Mesenteric fat pad (tissue), 1 donor: ENCODE measurements around the gene SYCP3. TPM values are rescaled to one million over a fixed set of nuclear protein-coding genes. Genes with fewer than 3 reads are reported as not detected.
"Not testable (repeated sequence)": the region's sequence is repeated elsewhere in the genome, so short reads cannot be mapped to it uniquely, and the experiment has no call there.

Source experiments
- DNase-seq: peaks from one replicate; pipeline ENCODE4 v3.0.0-alpha.2; 2020; ENCODE audit warnings: low spot score
- total RNA-seq: library from RNA; stranded (reverse); fragmentation: NEBNext Ultra II Directional; extraction: Animal tissue kit (Norgen Biotek cat#: 25700); gene quantifications from one replicate; pipeline ENCODE4 v1.2.1, GENCODE V29; 2021
- donor health status: DM: yes; HTN: yes; CAD: no.

The SYCP3 gene
- total RNA-seq, 1 donor from 2014 or later: not detected

DNA sequence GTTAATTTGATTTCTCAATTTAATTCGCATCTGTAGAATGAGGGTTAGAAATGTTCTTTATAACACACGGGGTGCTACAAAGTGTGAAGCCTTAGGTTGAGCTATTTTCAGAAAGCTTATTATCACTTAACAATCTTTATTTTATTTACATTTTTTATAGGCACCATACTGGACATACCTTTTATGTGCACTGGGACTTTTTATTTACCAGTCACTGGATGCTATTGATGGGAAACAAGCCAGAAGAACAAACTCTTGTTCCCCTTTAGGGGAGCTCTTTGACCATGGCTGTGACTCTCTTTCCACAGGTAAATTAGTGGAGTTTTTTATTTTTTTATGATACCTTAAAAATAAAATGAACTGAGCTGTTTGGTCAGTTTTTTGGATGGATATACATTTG lies 25.3 kb downstream of the SYCP3 start:
- DNase-seq: no peak

DNA sequence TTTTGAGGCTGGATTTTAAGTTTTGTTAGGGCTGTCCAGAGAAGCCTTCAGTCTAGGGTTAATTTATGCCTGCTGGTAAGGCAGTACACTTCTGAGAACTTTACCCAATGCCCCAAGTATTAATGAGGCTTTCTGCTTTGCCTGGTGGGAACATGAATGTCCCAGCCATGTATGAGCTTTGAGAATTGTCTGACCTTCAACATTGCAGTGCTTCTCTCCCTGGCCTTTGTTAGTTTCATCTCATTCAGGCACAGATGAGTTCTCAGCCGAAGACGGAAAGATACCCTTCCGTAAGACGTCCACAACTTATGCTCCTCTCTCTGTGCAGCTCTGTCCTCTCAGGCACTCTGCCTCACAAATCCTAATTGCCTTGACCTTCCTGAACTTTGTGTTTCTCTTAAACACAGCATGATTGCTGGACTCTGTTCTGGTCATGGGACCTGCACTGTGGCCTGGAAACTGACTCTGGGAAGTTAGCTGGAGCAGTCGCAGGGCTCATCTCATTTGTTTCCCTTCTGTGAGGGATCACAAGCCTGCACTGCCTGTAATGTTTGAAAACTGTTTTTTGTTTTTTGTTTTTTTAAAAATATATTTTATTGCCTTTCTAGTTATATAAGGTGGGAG lies 26.1 kb downstream of the SYCP3 start:
- DNase-seq: no peak

DNA sequence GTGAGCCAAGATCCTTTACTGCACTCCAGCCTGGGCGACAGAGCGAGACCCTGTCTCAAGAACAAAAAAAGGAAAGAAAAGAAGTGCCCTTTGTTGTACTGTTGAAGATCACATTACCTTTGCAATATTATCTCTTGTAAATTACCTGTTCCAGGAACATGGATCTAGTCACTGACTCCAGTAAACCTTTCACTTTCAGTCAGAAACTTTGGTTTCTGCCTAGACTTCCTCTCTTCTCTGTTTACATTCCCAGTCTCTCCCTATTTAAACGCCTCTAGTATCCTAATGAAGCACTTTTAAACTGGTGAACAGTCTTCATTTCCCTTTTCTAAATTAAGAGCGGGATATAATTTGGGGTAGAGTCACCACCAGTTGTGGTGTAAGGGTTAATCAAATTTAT lies 29.0 kb downstream of the SYCP3 start:
- no peak for DNase-seq

DNA sequence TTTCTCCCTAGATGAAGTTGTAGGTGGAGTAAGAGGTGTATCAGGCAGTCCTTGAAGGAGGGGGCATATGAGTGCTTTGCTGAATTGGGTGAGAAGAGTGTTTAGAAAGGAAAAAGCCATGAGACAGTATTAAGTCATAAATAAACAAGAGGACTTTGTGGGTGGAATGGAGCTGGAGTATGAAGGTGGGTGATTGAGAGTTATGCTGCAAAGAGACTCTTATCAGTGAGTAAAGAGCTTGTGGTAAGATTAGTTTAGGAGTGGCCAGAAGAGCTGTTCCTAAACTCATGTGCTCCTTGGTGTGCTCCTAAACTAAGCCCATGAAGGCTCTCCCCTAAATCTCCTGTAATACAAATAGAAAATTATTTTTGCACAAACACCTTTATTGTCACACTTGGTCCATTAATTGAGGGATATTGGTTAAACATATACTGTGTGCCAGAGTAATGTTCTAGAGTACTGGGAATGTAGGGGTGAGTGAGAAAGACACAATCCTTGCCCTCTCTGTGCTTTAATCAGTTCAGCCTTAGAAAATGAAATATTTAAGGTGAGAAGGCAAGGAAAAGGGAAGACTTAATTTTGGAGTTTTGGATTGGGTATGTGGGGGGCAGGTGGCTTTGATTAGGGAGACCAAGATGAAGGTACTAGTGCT lies 32.0 kb downstream of the SYCP3 start:
- DNase-seq: no peak

DNA sequence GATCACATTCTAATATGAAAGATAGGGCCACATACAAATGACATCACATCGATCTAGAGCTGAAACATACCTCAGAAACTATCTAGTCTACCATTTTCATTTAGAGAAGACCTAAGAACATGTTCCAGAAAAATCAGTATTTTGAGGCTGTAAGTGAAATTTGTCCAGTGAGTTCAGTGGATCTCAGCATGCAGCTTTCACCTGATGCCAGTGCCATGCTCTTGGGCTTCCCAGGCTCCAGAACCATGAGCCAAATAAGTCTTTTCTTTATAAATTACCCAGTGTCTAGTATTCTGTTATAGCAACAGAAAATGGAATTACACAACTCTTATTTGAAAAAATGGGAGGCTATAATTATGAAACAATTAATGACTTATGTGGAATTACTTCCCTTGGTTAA lies 32.9 kb downstream of the SYCP3 start:
- DNase-seq: no peak

DNA sequence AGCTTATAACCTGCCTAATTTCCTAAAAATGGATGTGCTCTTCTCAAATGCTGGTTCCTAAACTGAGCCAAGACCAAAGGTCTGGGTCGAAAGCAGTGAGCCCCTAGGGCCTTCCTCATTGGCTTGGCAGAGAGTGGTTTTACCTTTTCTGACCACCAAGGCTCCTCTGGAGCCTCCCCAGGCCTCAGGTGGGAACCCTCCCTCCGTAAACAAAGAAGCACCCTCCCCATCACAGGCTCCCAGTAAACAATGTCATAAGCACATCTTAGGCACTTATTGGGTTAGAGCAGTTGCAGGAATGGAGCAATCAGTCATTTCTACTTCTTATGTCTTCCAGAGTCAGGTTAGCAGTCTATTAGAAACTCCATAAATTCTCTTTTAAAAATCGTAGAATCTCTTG lies 35.8 kb downstream of the SYCP3 start:
- no peak for DNase-seq

DNA sequence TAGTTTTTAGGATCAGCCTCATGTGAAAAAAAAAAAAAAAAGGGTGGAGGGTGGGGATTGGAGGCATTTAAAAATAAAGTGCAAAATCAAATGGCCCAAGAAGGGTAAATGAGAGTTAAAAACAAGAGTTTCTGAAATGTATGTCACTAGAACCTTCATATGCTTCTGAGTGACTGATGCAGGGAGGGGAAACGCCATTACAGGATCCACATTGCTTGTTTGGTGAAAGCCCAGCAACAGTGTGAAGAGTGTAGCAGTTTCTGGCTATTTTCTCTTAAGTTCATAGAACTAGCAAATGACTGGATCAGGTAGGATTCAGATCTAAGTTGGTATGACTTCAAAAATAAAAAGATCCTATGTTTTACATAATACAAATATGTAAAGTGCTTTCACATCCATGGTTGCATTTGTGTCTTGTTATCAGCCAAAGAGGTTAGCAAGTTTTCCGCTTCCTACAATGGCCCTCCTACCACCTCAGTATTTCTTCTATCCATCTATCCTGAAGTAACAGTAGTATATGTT lies 38.9 kb downstream of the SYCP3 start:
- no peak for DNase-seq

DNA sequence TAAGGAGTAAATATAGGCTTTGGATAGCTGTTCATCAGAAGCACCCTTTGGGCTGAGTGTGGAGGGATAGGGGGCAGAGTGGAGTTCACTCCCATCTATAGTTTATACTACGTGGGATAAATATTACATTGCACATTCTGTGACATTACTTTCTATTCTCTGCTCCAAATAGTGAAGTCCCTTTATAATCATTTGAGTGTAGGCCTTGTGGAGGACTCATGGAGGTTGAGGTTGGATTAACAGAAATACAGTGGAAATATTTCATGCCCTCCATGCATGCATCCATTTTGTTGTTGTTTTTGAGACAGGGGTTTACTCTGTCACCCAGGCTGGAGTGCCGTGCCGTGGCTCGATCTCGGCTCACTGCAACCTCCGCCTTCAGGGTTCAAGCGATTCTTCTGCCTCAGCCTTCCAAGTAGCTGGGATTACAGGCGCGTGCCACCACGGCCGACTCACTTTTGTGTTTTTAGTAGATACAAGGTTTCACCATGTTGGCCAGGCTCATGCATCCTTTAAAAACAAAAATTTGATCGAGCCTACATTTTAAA lies 40.4 kb downstream of the SYCP3 start:
- DNase-seq: no peak

DNA sequence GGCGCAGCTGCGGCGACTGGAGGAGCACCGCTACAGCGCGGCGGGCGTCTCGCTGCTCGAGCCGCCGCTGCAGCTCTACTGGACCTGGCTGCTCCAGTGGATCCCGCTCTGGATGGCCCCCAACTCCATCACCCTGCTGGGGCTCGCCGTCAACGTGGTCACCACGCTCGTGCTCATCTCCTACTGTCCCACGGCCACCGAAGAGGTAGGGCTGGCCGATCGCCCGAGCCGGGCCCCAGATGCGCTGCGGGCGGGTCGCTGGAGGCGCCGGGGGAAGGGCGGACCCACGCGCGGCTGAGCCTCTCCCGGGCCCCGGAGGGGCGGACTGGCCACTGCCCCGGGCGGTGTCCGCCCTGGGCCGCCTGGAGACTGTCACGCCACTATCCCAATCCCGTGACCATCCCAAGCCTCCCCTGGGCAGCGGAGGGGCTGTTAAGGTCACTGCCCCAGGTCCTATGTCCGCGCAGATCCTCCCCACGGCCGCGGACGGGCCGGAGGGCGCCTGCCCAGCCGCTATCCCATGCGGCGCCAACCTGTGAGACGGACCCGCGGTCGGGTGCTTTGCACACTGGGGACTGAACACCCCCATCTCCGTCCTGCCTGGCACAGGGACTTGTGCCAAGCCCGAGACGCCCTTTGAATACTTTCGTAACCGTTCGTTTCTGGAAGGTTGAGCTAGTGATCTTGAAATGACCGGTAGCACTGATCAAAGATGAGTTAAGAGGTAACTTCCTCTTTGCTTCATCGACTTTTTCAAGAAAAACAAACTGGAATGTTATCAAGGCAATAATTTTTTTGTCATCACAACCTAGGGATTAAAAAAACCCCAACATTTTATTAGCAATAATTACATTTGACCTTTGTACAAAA lies 41.1 kb downstream of the SYCP3 start:
- peak; percentile 89 for DNase-seq

DNA sequence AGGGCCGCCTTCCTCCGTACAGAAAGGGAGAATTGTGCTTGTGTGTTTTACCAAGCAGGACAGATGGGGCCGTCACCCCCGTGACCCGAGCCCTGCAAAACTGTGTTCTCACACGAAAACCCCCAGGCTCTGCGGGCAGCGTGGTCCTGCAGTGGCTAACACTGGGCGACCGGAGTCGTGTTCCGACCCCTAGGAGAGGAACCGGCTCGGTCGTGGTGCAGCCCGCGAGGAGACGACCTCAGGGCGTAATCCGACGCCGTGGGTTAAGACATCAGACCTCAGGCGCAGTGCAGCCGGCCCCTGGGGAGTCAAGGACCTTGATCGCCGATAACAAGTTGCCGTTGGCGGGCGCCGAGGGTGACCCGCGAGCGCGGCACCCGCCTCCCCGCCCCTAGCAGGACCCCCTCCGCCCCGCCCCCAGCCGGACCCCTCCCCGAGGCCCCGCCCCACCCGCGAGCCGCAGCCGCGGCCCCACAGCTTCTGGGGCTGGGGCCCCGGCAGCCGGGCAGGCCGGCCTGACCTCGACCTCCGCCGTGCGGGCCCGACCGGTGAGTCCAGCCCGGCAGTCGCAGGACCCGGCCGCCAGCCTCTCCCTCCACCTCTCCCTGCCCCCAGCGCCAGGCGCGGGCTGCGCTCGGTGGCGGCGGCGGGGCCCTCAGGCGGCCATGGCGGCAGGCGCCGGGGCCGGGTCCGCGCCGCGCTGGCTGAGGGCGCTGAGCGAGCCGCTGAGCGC lies 41.9 kb downstream of the SYCP3 start, which contains the start of gene CHPT1:
Gene CHPT1, plus strand, starts transcription at position 444 of the 733 bp plus-strand sequence. Its CDS starts 222 bp downstream, at position 666.
- peak; percentile 91 for DNase-seq

DNA sequence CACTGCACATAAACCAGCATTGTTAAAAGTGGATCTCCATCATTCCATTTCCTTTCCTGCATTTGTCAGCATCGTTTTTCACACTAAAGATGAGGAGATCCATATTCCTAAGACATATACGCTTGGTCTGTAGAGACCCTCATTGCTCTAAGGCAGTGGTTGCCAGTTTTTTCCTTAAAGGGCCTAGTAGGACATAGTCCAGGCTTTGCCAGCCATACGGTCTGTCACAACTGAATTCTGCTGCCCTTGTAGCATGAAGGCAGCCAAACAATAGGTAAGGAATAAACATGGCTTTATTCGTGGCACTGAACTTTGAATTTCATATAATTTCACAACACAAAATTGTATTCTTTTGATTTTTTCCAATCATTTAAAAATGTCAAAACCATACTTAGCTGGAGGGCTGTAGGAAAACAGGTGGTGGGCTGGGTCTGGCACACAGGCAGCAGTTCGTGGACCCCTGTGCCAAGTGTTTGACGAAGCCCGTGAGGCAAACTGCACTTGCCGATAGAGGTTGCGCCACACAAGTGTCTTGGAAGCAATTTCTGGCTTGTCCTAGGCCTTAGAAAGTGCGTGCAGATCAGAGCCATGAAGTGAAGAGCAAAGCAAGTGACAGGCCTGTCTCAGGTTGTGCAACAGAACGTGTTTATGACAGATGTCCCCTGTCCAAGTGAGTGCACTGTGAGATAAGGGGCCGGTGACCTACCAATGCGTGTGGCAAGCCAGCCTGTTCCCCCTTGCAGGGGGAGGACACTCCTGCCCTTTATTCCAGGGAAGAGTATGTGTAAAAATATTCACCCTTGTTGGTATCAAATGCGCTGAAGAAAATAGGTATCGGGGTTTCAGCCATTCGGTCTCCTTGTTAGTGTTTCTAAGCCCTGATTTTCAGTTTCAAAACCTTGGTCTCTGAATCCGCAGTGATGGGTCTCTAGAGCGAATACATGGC lies 42.7 kb downstream of the SYCP3 start:
- no peak for DNase-seq

DNA sequence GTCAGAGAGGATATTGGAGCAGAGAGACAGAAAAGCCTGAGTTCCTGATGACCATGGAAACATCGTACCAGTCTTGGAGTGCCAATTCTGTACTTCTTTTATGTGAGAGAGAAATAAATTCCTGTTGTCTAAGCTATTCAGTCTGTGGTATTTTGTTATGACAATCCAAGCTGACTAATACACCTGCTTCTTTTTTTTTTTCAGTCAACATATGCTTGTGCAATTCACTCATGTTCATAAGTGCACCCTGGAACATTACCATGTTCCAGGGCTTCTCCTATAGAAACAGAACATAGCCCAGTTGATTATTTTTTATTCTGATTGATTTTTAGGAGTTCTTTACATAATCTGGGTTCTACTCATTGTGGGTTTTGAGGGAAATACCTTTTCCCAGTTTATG lies 43.6 kb downstream of the SYCP3 start:
- no peak for DNase-seq

DNA sequence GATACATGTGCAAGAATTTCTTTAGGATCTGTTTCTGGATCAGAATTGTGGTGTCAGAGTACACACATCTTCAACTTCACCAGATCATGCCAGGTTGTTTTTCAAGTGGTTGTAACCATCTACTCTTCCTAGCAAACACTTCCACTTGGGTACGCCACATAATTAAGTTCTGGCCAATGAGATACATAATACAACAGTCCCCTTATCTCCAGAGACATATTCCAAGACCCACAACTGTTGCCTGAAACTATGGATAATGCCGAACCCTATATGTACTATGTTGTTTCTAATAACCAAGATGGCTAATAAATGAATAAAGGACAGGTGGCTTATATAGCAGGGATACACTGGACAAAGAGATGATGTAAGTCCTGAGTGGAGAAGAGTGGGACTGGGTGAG lies 44.3 kb downstream of the SYCP3 start:
- DNase-seq: no peak

DNA sequence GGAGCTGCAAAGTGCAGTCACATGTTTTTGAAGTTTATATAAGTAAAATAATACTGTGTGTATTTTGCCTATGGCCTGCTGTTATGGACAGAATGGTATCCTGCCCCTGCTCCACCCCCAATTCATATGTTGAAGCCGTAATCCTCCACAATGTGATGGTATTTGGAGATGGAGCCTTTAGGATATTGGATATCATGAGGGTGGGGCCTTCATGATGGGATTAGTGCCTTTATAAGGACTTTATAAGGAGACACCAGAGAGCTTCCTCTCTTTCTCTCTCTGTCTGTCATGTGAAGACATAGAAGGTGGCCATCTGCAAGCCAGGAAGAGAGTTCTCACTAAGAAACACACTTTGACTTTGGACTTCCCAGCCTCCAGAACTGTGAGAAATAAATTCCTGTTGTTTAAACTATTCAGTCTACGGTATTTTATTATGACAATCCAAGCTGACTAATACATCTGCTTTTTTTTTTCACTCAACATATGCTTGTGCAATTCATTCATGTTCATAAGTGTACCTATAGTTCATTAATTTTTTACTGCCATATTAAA lies 44.9 kb downstream of the SYCP3 start:
- DNase-seq: no peak

DNA sequence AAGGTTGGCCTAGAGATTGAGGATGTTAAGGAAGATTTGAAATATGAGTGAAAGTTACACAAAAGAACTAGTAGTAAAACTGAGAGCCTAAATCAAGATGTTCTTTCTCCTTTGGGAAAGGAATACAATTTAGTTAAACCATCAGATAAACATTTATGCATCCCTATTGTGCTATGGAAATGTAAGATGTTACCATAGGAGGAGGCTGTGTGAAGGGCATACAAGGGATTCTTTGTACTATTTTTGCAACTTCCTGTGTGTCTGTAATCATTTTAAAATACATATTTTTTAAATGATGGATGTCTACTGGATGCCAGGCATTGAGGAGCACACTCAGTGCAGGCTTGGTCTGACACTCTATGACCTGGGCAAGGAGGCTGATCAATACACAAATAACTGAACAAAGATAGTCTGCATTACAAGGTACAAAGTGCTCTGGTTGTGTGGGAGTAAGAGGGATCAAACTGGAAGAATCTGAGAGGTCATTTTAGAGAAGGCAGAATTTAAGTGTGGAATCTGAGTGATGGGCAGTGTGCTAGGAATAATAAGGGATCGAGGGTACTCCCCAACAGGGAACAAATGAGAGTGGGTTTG lies 47.7 kb downstream of the SYCP3 start:
- no peak for DNase-seq

DNA sequence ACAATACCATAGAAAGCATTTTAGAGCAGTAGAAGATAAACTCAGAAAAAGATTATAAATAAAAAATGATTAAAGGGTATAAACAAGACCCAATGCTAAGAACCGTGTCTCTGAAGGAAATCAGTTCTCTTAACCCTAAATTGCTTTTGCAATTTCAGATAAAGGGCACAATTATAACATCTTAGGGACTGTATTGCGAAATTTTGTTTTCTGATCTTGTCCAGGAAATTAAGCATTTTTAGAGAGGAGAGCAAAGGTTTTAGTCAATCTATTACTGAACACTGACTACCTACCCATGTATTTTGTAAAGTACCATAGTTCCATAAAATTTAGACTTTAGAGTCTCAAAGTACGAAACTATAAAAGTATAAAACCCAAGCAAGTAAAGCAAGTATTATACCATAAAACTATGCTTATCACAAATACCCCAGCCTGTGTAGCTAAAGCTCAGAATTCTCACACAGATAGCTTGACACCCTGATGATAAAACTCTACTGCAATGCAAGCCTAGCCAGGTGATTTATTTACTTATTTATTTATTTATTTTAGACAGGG lies 48.6 kb downstream of the SYCP3 start:
- no peak for DNase-seq

DNA sequence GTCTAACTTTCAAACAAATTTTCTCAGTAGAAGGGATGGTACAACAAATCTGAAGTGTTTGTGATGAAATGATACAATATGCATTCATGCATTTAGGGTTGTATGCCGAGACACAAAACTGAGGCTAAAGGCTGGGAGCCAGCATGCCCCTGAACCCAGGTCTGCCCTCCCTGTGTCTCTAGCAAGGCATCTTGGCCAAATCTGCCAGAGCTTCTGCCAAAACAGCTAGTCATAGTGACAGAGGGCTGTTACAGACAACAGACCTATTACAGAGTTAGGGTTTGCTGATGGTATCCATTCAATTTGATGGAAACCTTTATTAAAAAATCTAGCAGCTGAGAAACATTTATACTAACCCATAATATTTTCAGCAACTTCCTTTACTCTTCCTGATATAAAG lies 53.1 kb downstream of the SYCP3 start:
- no peak for DNase-seq

DNA sequence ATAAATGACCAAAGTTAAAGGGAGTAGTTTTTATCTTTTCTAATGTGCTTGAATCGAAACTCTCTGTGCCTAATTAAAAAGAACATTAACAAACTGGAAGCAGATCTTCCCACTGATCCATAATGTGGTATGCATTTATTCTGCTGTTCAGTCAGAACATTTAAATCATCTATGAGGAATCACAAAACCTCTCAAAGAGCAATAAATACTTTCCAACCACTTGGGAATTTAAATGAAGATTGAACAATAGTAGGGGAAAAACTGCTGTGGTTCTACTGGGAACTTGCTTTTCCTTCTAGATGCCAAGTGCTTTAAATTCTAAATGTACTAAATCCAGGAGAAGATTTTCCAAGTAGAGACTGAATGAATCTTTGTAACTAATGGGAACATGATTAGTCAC lies 54.2 kb downstream of the SYCP3 start:
- no peak for DNase-seq

DNA sequence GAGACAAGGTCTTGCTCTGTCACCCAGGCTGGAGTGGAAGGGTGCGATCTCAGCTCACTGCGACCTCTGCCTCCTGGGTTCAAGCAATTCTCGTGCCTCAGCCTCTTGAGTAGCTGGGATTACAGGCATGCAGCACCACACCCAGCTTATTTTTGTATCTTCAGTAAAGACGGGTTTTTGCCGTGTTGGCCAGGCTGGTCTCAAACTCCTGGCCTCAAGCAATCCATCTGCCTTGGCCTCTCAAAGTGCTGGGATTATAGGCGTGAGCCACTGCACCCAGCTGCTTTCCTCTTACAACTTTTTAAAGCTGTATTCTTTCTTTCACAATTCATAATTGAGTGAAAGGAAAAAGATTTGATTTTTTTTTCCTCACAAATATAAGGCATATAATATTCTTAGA lies 57.6 kb downstream of the SYCP3 start:
- DNase-seq: not testable (repeated sequence)
